CD4-positive, alpha-beta T cell treated with Interleukin-4 for 1 hour (primary cell): ENCODE measurements around the gene EXD3.
"Not testable (repeated sequence)": the region's sequence is repeated elsewhere in the genome, so short reads cannot be mapped to it uniquely, and the experiment has no call there.

ENCODE experiments used
- DNase-seq, 2 donors: peaks; one replicate each; pipeline ENCODE4 v3.0.0-alpha.2; 2020 to 2022

The EXD3 gene

DNA sequence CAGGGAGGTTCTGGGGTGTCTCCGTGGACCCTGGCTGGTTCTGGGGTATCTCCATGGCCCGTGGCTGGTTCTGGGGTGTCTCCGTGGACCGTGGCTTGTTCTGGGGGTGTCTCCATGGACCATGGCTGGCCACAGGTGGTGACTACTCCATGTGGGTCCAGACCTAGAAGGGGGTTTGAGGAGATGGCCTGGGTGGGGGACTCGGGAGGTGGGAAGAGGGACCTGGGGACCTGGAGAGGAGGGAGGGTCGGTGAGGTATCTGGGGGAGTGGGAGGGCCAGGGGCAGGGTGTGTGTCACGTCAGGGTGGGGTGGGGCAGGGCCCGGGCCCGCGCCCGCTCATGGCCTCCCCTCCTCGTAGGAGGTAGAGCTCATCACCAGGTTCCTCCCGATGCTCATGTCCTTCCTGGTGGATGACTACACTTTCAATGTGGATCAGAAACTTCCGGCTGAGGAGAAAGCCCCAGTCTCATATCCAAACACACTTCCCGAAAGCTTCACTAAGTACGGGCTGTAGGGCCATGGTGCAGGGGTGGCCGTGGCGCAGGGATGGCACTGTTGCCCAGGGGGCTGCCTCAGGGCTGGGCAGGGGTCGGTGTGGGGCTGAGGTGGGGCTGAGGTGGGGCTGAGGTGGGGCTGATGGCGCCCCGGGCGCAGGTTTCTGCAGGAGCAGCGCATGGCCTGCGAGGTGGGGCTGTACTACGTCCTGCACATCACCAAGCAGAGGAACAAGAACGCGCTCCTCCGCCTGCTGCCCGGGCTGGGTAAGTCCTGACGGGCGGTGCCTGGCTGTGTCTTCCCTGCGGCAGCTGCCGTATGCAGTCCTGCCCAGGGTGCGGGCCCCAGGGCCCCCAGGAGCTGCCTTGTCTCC, 156.1 kb downstream of the EXD3 start:
- DNase-seq: no peak

- DNase-seq: no peak
Observed at GRCh38 chr9:137266162-137266527, 156.8 kb downstream of the EXD3 start.

DNA sequence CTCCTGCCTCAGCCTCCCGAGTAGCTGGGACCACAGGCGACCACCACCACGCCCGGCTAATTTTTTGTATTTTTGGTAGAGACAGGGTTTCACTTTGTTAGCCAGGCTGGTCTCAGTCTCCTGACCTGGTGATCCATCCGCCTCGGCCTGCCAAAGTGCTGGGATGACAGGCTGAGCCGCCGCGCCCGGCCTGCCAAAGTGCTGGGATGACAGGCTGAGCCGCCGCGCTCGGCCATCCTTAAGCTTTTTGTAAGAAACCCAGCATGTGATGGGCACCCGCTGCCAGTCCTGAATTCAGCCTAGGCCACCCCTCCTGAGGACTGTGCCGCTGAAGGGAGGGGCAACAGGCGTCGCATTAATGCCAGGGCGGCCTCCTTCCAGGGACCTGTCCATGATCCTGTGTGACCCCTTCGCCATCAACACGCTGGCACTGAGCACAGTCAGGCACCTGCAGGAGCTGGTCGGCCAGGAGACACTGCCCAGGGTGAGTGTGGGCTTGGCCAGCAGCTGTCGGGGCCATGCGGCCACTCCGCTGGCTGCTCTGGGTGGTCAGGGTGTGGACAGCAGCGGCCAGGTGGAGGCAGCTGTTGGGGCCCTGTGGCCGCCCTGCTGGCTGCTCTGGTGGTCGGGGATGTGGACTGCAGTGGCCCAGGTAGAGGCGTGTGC, 157.3 kb downstream of the EXD3 start:
- no peak for DNase-seq

DNA sequence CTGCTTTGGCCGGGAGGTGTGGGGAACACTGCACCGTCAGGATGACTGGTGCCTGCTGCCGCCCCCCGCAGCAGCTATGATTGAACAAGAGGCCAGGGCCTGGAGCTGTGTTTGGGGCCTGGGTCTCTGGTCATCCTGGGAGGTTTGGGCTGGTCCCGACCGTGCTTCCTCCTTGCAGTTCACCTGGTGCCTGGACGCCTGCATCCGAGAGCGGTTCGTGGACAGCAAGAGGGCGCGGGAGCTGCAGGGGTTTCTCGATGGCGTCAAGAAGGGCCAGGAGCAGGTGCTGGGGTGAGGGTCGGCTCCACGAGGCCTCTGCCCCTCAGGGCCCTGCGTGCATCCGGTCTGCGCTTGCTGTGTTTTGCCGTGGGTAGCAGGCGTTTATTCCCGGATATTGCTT, 158.9 kb downstream of the EXD3 start:
- no peak for DNase-seq

- no peak for DNase-seq
Observed at GRCh38 chr9:137263506-137263905, 159.5 kb downstream of the EXD3 start.

GRCh38 chr9:137262909-137263285, 160.1 kb downstream of the EXD3 start:
- no peak for DNase-seq

GRCh38 chr9:137262173-137262908, 160.6 kb downstream of the EXD3 start:
- not testable (repeated sequence) for DNase-seq
